ENCODE data around the gene ENO4. TPM values are rescaled to one million over a fixed set of nuclear protein-coding genes. Genes with fewer than 3 reads are reported as not detected.

ENO4 gene
- total and polyA plus RNA-seq, 5 donors from 2014 or later = not detected

- H3K9me3 Mint-ChIP-seq = peaks cover 0 to 2% (median 0%) of the 10 kb centered on the region in 7 donors
- ATAC-seq (ENCODE audit: low read depth in 2 of 2) = no peak
- H3K4me3 Mint-ChIP-seq = no peak overlapping the region
- peaks cover 10% of the 10 kb centered on the region for H3K27me3 Mint-ChIP-seq
- Histone ChIP-seq H3K27me3 (ENCODE audit: control insufficient read depth, insufficient read depth, low read length) (peaks cover 2% of the 10 kb centered on the region), H3K4me3 (ENCODE audit: low read depth, low read length) (no peak overlapping the region), H3K27ac (ENCODE audit: insufficient read depth, low read length, poor library complexity, severe bottlenecking) (no peak overlapping the region), H3K4me1 (ENCODE audit: control insufficient read depth, insufficient read depth, low read length, poor library complexity, severe bottlenecking) (no peaks in the 10 kb centered on the region), H3K9me3 (ENCODE audit: control insufficient read depth in 2 of 2, low read length in 2 of 2) (no peaks in the 10 kb centered on the region), H3K36me3 (ENCODE audit: control insufficient read depth, insufficient read depth, low read length) (no peaks in the 10 kb centered on the region)
- no peak overlapping the region for H3K27ac Mint-ChIP-seq
- no peaks in the 10 kb centered on the region for H3K36me3 Mint-ChIP-seq
- no peak for DNase-seq
- H3K4me1 Mint-ChIP-seq = peaks cover 0 to 4% (median 0%) of the 10 kb centered on the region in 4 donors
Measured at GRCh38 chr10:116888380-116889055, 39.2 kb downstream of the ENO4 start.

- DNase-seq (no peak), ATAC-seq (ENCODE audit: low read depth in 2 of 2) (no peak)
- Histone ChIP-seq H3K27me3 (ENCODE audit: control insufficient read depth, insufficient read depth, low read length) (peaks cover 2% of the 10 kb centered on the region), H3K36me3 (ENCODE audit: control insufficient read depth, insufficient read depth, low read length) (no peaks in the 10 kb centered on the region), H3K9me3 (ENCODE audit: control insufficient read depth in 2 of 2, low read length in 2 of 2) (no peaks in the 10 kb centered on the region), H3K4me1 (ENCODE audit: control insufficient read depth, insufficient read depth, low read length, poor library complexity, severe bottlenecking) (no peaks in the 10 kb centered on the region), H3K27ac (ENCODE audit: insufficient read depth, low read length, poor library complexity, severe bottlenecking) (no peak overlapping the region), H3K4me3 (ENCODE audit: low read depth, low read length) (no peak overlapping the region)
- H3K9me3 Mint-ChIP-seq = peaks cover 0 to 2% (median 0%) of the 10 kb centered on the region in 7 donors
- H3K27ac Mint-ChIP-seq = no peak overlapping the region
- no peaks in the 10 kb centered on the region for H3K36me3 Mint-ChIP-seq
- no peak overlapping the region for H3K4me3 Mint-ChIP-seq
- H3K27me3 Mint-ChIP-seq = peaks cover 10% of the 10 kb centered on the region
- H3K4me1 Mint-ChIP-seq = peaks cover 0 to 4% (median 0%) of the 10 kb centered on the region in 4 donors
Measured at GRCh38 chr10:116889066-116889465, 39.8 kb downstream of the ENO4 start.

GRCh38 chr10:116891208-116891607 is 41.9 kb downstream of the ENO4 start:
- Histone ChIP-seq H3K27me3 (ENCODE audit: control insufficient read depth, insufficient read depth, low read length) (peaks cover 2% of the 10 kb centered on the region), H3K27ac (ENCODE audit: insufficient read depth, low read length, poor library complexity, severe bottlenecking) (no peak overlapping the region), H3K4me1 (ENCODE audit: control insufficient read depth, insufficient read depth, low read length, poor library complexity, severe bottlenecking) (no peaks in the 10 kb centered on the region), H3K9me3 (ENCODE audit: control insufficient read depth in 2 of 2, low read length in 2 of 2) (no peaks in the 10 kb centered on the region), H3K36me3 (ENCODE audit: control insufficient read depth, insufficient read depth, low read length) (no peaks in the 10 kb centered on the region), H3K4me3 (ENCODE audit: low read depth, low read length) (no peak overlapping the region)
- Mint-ChIP-seq H3K4me1 (peaks cover 0 to 4% (median 0%) of the 10 kb centered on the region in 4 donors), H3K9me3 (peaks cover 0 to 3% (median 0%) of the 10 kb centered on the region in 7 donors), H3K27me3 (peaks cover 7% of the 10 kb centered on the region), H3K36me3 (no peaks in the 10 kb centered on the region), H3K27ac (no peak overlapping the region), H3K4me3 (no peak overlapping the region)
- DNase-seq = no peak
- no peak for ATAC-seq (ENCODE audit: low read depth in 2 of 2)

DNA sequence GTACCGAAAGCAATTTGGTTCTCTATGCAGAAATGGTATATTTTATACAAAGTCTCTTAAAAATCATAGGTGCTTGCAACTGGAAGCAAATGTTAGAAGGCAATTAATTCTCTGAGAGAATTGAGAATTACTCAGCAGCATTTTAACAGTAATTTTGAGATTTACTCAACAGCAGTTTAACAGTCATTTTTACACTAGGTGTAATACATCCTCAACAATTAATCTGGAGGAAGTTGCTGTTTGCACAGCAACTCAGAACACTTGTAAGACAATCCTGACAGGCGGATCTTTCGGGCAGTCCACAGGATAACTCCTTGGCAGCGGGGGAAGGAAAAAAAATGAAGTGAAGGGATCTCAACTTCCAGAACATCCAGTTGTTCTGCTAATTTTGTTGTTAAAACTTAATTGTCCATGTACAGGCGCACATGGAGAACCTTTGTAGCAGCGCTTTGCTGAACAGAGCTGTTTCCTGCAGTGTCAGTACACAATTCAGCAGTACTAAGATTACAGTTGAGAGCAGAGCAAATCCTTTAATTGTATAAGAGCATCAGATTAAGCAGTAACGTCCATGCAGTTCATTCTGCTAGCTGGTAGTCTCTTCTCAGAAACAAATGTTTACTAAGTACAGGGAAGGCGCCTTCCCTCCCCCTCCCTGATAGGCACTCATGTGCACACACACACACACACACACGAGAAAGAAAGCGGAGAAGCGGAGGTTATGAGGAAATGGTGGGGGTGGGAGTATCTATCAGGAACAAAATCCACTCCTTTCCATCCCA is 43.8 kb downstream of the ENO4 start:
- no peaks in the 10 kb centered on the region for H3K36me3 Mint-ChIP-seq
- Histone ChIP-seq H3K4me3 (ENCODE audit: low read depth, low read length) (no peak overlapping the region), H3K4me1 (ENCODE audit: control insufficient read depth, insufficient read depth, low read length, poor library complexity, severe bottlenecking) (no peaks in the 10 kb centered on the region), H3K36me3 (ENCODE audit: control insufficient read depth, insufficient read depth, low read length) (no peaks in the 10 kb centered on the region), H3K9me3 (ENCODE audit: control insufficient read depth in 2 of 2, low read length in 2 of 2) (no peaks in the 10 kb centered on the region), H3K27me3 (ENCODE audit: control insufficient read depth, insufficient read depth, low read length) (peaks cover 2% of the 10 kb centered on the region), H3K27ac (ENCODE audit: insufficient read depth, low read length, poor library complexity, severe bottlenecking) (no peak overlapping the region)
- peaks cover 0 to 3% (median 0%) of the 10 kb centered on the region in 7 donors for H3K9me3 Mint-ChIP-seq
- H3K4me3 Mint-ChIP-seq = no peak overlapping the region
- H3K27ac Mint-ChIP-seq = no peak overlapping the region
- H3K27me3 Mint-ChIP-seq = peaks cover 8% of the 10 kb centered on the region
- peaks cover 0 to 4% (median 0%) of the 10 kb centered on the region in 4 donors for H3K4me1 Mint-ChIP-seq
- ATAC-seq (ENCODE audit: low read depth in 2 of 2) (no peak), DNase-seq (peak in 1 of 3 donors; percentile 5)

DNA sequence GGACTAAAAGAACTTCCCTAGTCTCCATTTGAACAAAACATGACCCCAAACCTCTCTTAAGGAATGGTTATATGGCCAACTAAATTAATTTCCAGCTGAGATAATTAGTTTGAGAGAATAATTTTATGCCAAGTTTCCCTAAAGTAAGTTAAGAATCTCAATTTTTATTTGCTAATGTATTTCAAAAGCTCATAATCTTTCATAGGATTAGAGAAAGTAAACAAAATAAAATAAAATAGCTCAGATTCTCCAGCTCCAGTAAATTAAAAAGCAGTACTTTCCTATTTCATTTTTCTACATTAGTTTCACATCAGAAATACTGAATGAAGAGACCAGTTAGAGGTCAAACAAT is 44.4 kb downstream of the ENO4 start:
- Histone ChIP-seq H3K4me3 (ENCODE audit: low read depth, low read length) (no peak overlapping the region), H3K9me3 (ENCODE audit: control insufficient read depth in 2 of 2, low read length in 2 of 2) (no peaks in the 10 kb centered on the region), H3K27ac (ENCODE audit: insufficient read depth, low read length, poor library complexity, severe bottlenecking) (no peak overlapping the region), H3K36me3 (ENCODE audit: control insufficient read depth, insufficient read depth, low read length) (no peaks in the 10 kb centered on the region), H3K4me1 (ENCODE audit: control insufficient read depth, insufficient read depth, low read length, poor library complexity, severe bottlenecking) (no peaks in the 10 kb centered on the region), H3K27me3 (ENCODE audit: control insufficient read depth, insufficient read depth, low read length) (peaks cover 2% of the 10 kb centered on the region)
- no peaks in the 10 kb centered on the region for H3K36me3 Mint-ChIP-seq
- H3K27me3 Mint-ChIP-seq = peaks cover 8% of the 10 kb centered on the region
- peaks cover 0 to 3% (median 0%) of the 10 kb centered on the region in 7 donors for H3K9me3 Mint-ChIP-seq
- DNase-seq (no peak), ATAC-seq (ENCODE audit: low read depth in 2 of 2) (no peak)
- H3K4me1 Mint-ChIP-seq = peaks cover 0 to 4% (median 0%) of the 10 kb centered on the region in 4 donors
- H3K4me3 Mint-ChIP-seq = no peak overlapping the region
- no peak overlapping the region for H3K27ac Mint-ChIP-seq

DNA sequence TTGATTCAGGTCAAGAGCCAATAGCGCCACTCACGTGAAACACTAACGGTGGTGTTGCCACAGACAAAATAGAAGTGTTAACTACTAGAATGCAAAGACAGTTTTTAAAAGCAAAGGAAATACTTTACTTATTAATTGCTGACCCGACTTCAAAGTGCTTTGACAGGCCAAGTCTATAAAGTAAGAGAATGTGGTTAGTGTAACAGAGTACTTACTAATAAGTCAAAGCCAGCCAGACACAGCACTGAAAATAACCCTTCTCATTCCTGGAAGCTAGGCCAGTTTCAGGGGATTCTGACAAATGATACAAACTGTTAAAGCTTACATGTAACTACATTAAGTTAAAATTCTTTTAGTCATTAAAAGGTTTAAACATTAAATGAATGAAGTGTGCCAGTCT is 50.3 kb downstream of the ENO4 start:
- DNase-seq = peak in 1 of 3 donors; percentile 14
- Mint-ChIP-seq H3K27me3 (peaks cover 4% of the 10 kb centered on the region), H3K4me1 (peaks cover 0 to 5% (median 0%) of the 10 kb centered on the region in 4 donors), H3K4me3 (no peak overlapping the region), H3K27ac (no peak overlapping the region), H3K9me3 (peaks cover 0 to 3% (median 0%) of the 10 kb centered on the region in 7 donors), H3K36me3 (no peaks in the 10 kb centered on the region)
- no peak overlapping the region for H3K27ac ChIP-seq (ENCODE audit: insufficient read depth, low read length, poor library complexity, severe bottlenecking)
- no peak overlapping the region for H3K4me3 ChIP-seq (ENCODE audit: low read depth, low read length)
- H3K9me3 ChIP-seq (ENCODE audit: control insufficient read depth in 2 of 2, low read length in 2 of 2) = no peaks in the 10 kb centered on the region
- no peaks in the 10 kb centered on the region for H3K4me1 ChIP-seq (ENCODE audit: control insufficient read depth, insufficient read depth, low read length, poor library complexity, severe bottlenecking)
- H3K27me3 ChIP-seq (ENCODE audit: control insufficient read depth, insufficient read depth, low read length) = no peaks in the 10 kb centered on the region
- no peak for ATAC-seq (ENCODE audit: low read depth in 2 of 2)
- H3K36me3 ChIP-seq (ENCODE audit: control insufficient read depth, insufficient read depth, low read length) = no peaks in the 10 kb centered on the region

DNA sequence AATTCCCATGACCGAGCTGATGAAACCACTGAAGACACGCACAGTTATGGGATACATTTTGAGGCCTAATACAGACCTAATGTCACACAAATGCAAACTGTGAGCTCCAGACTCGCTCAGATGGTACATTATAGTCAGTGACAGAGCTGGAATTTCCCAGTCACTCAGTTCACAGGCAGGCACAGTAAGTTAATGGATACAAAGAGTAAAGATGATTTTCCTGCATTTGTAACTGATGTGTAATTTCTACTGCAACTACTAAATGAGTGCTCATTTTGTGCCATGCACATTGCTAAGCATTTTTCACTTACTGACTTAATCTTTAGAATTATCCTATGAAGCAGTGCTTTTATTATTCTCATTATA is 56.5 kb downstream of the ENO4 start:
- Mint-ChIP-seq H3K36me3 (no peaks in the 10 kb centered on the region), H3K4me3 (no peak overlapping the region), H3K4me1 (peaks cover 0 to 4% (median 0%) of the 10 kb centered on the region in 4 donors), H3K27ac (no peak overlapping the region), H3K27me3 (no peaks in the 10 kb centered on the region), H3K9me3 (peaks cover 0 to 1% (median 0%) of the 10 kb centered on the region in 7 donors)
- no peak for DNase-seq
- ATAC-seq (ENCODE audit: low read depth in 2 of 2) = no peak
- Histone ChIP-seq H3K36me3 (ENCODE audit: control insufficient read depth, insufficient read depth, low read length) (no peaks in the 10 kb centered on the region), H3K27ac (ENCODE audit: insufficient read depth, low read length, poor library complexity, severe bottlenecking) (no peak overlapping the region), H3K27me3 (ENCODE audit: control insufficient read depth, insufficient read depth, low read length) (no peaks in the 10 kb centered on the region), H3K4me1 (ENCODE audit: control insufficient read depth, insufficient read depth, low read length, poor library complexity, severe bottlenecking) (no peaks in the 10 kb centered on the region), H3K4me3 (ENCODE audit: low read depth, low read length) (no peak overlapping the region), H3K9me3 (ENCODE audit: control insufficient read depth in 2 of 2, low read length in 2 of 2) (no peaks in the 10 kb centered on the region)
